ENCODE results near the gene ANKS1A.

DNA sequence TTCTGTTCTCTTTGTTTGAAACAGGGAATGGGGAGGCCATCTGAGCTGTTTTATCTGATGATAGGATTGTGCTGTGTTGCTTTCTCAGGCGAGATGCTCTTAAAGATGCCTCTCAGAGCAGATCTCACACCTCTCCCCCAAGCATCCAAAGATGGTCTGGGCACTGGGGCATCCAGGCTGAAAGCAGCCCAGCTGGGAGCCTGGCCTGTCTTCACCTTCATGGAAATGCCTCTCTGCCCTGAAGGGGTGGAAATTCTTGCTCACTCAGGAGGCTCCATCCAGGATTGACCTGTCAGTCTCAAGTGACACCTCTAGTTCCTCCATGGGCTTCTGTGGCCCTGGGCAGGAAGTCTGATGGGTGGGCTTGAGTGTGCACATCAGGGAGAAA, 165.7 kb downstream of the ANKS1A start:
- TF ChIP-seq, protein P1, sequence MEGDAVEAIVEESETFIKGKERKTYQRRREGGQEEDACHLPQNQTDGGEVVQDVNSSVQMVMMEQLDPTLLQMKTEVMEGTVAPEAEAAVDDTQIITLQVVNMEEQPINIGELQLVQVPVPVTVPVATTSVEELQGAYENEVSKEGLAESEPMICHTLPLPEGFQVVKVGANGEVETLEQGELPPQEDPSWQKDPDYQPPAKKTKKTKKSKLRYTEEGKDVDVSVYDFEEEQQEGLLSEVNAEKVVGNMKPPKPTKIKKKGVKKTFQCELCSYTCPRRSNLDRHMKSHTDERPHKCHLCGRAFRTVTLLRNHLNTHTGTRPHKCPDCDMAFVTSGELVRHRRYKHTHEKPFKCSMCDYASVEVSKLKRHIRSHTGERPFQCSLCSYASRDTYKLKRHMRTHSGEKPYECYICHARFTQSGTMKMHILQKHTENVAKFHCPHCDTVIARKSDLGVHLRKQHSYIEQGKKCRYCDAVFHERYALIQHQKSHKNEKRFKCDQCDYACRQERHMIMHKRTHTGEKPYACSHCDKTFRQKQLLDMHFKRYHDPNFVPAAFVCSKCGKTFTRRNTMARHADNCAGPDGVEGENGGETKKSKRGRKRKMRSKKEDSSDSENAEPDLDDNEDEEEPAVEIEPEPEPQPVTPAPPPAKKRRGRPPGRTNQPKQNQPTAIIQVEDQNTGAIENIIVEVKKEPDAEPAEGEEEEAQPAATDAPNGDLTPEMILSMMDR (IDR thresholded peaks at IDR 0.05): no peak
- TF ChIP-seq POLR2A (IDR thresholded peaks at IDR 0.05): no peak
- TF ChIP-seq EP300 (IDR thresholded peaks at IDR 0.05): no peak

Data from ovary (tissue), 3 donors.